Chondrocyte (in vitro differentiated cells): Measurements from ENCODE around the gene CDK6. TPM values are rescaled to one million over a fixed set of nuclear protein-coding genes. Genes with fewer than 3 reads are reported as not detected.

Source experiments
- DNase-seq: peaks from one replicate; pipeline ENCODE4 v3.0.0; 2021; ENCODE audit warnings: mixed read lengths, low spot score
- H3K27ac Mint-ChIP-seq: one replicate; pipeline ENCODE4 v1.8.0; 2021; ENCODE audit warnings: mild to moderate bottlenecking, moderate library complexity, mixed read lengths; ENCODE audit not compliant: unreplicated experiment
- H3K27me3 Mint-ChIP-seq: 2 replicates; pipeline ENCODE4 v1.8.0; 2021; ENCODE audit warnings: low read depth, mixed read lengths
- H3K36me3 Mint-ChIP-seq: 2 replicates; pipeline ENCODE4 v1.8.0; 2021; ENCODE audit warnings: low read depth, mixed read lengths
- H3K4me1 Mint-ChIP-seq: 2 replicates; pipeline ENCODE4 v1.8.0; 2021; ENCODE audit warnings: low read depth, mild to moderate bottlenecking, mixed read lengths
- H3K4me3 Mint-ChIP-seq: one replicate; pipeline ENCODE4 v1.8.0; 2021; ENCODE audit warnings: mild to moderate bottlenecking, moderate library complexity, mixed read lengths; ENCODE audit not compliant: unreplicated experiment
- H3K9me3 Mint-ChIP-seq: 2 replicates; pipeline ENCODE4 v1.8.0; 2021; ENCODE audit warnings: low read depth, mixed read lengths
- total RNA-seq: library from RNA; stranded (reverse); gene quantifications from 3 replicates; pipeline ENCODE4 v1.2.1, GENCODE V29; 2021
- TF ChIP-seq, protein P1 (sequence below): fragments of 200-600 bp; sonication (generic); IDR thresholded peaks from 2 replicates; pipeline ENCODE4 v1.5.0; 2021; ENCODE audit warnings: antibody characterized with exemption, mild to moderate bottlenecking, moderate library complexity

Gene CDK6
- total RNA-seq, 1 donor from 2014 or later = 162 TPM

GRCh38 chr7:92589056-92589455 is 247.3 kb downstream of the CDK6 start:
- Mint-ChIP-seq H3K27ac (peak overlapping the region; percentile 98), H3K27me3 (no peaks in the 10 kb centered on the region)

GRCh38 chr7:92588561-92588960 is 247.8 kb downstream of the CDK6 start:
- peak overlapping the region; percentile 75 for H3K27ac Mint-ChIP-seq
- no peaks in the 10 kb centered on the region for H3K36me3 Mint-ChIP-seq
- no peaks in the 10 kb centered on the region for H3K9me3 Mint-ChIP-seq

More at GRCh38 chr7:92589056-92589455, 247.3 kb downstream of the CDK6 start:
- no peaks in the 10 kb centered on the region for H3K9me3 Mint-ChIP-seq
- H3K4me3 Mint-ChIP-seq = peak overlapping the region; percentile 94
- no peaks in the 10 kb centered on the region for H3K36me3 Mint-ChIP-seq
- peaks cover 46% of the 10 kb centered on the region for H3K4me1 Mint-ChIP-seq
- no peak for DNase-seq
- TF ChIP-seq, protein P1, sequence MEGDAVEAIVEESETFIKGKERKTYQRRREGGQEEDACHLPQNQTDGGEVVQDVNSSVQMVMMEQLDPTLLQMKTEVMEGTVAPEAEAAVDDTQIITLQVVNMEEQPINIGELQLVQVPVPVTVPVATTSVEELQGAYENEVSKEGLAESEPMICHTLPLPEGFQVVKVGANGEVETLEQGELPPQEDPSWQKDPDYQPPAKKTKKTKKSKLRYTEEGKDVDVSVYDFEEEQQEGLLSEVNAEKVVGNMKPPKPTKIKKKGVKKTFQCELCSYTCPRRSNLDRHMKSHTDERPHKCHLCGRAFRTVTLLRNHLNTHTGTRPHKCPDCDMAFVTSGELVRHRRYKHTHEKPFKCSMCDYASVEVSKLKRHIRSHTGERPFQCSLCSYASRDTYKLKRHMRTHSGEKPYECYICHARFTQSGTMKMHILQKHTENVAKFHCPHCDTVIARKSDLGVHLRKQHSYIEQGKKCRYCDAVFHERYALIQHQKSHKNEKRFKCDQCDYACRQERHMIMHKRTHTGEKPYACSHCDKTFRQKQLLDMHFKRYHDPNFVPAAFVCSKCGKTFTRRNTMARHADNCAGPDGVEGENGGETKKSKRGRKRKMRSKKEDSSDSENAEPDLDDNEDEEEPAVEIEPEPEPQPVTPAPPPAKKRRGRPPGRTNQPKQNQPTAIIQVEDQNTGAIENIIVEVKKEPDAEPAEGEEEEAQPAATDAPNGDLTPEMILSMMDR = no peak

DNA sequence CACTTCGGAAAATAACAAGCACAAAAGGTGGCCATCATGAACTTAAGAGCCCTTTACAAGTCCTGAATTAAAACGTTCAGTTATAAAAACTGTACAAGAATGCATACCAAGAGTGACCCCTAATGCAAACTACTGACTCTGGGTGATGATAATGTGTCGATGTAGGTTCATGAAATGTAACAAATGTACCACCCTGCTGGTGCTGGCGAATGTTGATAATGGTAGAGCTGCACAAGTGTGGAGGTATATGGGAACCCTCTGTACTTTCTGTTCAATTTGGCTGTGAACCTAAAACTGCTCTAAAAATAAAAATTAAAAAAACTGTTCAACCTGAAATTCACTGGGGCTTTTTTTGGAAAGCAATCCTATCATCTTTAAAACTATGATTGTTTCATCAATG is 249.5 kb downstream of the CDK6 start:
- Mint-ChIP-seq H3K9me3 (peaks cover 4% of the 10 kb centered on the region), H3K4me3 (no peak overlapping the region), H3K27ac (peak overlapping the region; percentile 86), H3K36me3 (no peaks in the 10 kb centered on the region), H3K4me1 (peaks cover 49% of the 10 kb centered on the region), H3K27me3 (no peaks in the 10 kb centered on the region)
- TF ChIP-seq, protein P1 = no peak
- no peak for DNase-seq

More at GRCh38 chr7:92588561-92588960, 247.8 kb downstream of the CDK6 start:
- peaks cover 46% of the 10 kb centered on the region for H3K4me1 Mint-ChIP-seq
- DNase-seq = no peak
- no peaks in the 10 kb centered on the region for H3K27me3 Mint-ChIP-seq
- H3K4me3 Mint-ChIP-seq = peak overlapping the region; percentile 94
- TF ChIP-seq, protein P1 = no peak

DNA sequence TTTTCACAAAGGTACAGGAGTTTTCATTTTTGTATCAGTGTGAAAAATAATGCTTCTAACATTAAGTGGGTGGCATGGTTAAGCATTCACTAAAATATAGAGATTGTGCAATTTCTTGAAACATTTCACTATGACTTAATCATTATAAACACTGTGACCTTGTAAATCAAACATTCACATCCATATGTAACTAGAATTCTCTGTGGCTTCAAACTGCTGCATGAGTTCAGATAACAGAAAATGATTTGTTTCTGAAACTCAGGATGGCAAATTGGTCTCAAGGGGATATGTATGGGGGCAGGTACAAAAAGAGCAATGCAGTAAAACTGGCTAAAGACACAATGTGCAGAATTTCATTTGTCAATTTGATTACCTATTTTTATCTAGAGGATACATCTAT is 250.0 kb downstream of the CDK6 start:
- TF ChIP-seq, protein P1 = no peak
- peaks cover 49% of the 10 kb centered on the region for H3K4me1 Mint-ChIP-seq
- no peak for DNase-seq
- no peaks in the 10 kb centered on the region for H3K36me3 Mint-ChIP-seq
- peaks cover 4% of the 10 kb centered on the region for H3K9me3 Mint-ChIP-seq
- peak overlapping the region; percentile 86 for H3K27ac Mint-ChIP-seq
- no peak overlapping the region for H3K4me3 Mint-ChIP-seq
- no peaks in the 10 kb centered on the region for H3K27me3 Mint-ChIP-seq

GRCh38 chr7:92584953-92585352 is 251.4 kb downstream of the CDK6 start:
- Mint-ChIP-seq H3K36me3 (peaks cover 1% of the 10 kb centered on the region), H3K27me3 (no peaks in the 10 kb centered on the region), H3K4me1 (peaks cover 49% of the 10 kb centered on the region), H3K27ac (no peak overlapping the region), H3K9me3 (peaks cover 4% of the 10 kb centered on the region), H3K4me3 (no peak overlapping the region)
- no peak for DNase-seq
- TF ChIP-seq, protein P1 = no peak
